ENCODE results near the gene NOTCH3. TPM values are rescaled to one million over a fixed set of nuclear protein-coding genes. Genes with fewer than 3 reads are reported as not detected.
A peak's percentile ranks its signal among the peaks of the same experiment; 100 is the strongest.

The NOTCH3 gene
- total RNA-seq, 2 donors from 2014 or later = 31.8 to 48.0 TPM

DNA sequence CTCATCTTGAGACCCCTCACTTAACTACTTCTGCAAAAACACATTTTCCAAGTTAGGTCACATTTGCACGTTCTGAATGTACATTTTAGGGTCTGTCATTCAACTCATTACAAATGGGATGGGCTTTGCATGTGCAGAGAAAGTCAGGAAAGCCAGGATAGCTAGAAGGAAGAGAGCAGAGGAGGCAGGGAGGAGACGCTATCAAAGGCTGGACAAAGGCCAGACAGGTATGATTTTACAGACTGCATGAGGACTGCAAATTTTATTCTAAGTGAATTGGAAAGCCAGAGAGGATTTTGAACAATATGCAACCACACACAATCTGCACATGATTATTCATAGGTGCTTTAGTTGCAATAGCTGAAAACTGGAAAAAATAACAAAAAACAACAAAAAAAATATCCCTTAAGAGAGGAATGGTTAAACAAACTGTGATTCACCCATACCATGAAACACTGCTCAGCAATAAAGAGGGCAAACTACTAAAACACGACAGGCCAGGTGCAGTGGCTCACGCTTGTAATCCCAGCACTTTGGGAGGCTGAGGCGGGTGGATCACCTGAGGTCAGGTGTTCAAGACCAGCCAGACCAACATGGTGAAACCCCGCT lies 72.5 kb downstream of the NOTCH3 start:
- H3K27me3 ChIP-seq (replicated peaks; ENCODE audit: insufficient read depth) = no peaks in the 10 kb centered on the region
- no peaks in the 10 kb centered on the region for H3K9me3 ChIP-seq
- no peaks in the 10 kb centered on the region for H3K4me1 ChIP-seq (replicated peaks)
- WGBS = 60% methylated on average over 6 of the region's 6 CpGs
- intact Hi-C loops (cut with DNase I) = no loop called here
- no peak for TF ChIP-seq POLR2A (IDR thresholded peaks at IDR 0.05)
- TF ChIP-seq POLR2AphosphoS5 (IDR thresholded peaks at IDR 0.05) = no peak
- TF ChIP-seq, protein P1, sequence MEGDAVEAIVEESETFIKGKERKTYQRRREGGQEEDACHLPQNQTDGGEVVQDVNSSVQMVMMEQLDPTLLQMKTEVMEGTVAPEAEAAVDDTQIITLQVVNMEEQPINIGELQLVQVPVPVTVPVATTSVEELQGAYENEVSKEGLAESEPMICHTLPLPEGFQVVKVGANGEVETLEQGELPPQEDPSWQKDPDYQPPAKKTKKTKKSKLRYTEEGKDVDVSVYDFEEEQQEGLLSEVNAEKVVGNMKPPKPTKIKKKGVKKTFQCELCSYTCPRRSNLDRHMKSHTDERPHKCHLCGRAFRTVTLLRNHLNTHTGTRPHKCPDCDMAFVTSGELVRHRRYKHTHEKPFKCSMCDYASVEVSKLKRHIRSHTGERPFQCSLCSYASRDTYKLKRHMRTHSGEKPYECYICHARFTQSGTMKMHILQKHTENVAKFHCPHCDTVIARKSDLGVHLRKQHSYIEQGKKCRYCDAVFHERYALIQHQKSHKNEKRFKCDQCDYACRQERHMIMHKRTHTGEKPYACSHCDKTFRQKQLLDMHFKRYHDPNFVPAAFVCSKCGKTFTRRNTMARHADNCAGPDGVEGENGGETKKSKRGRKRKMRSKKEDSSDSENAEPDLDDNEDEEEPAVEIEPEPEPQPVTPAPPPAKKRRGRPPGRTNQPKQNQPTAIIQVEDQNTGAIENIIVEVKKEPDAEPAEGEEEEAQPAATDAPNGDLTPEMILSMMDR (IDR thresholded peaks at IDR 0.05) = no peak
- H3K27ac ChIP-seq = no peak overlapping the region
- DNase-seq (ENCODE audit: low spot score) = no peak
- no peaks in the 10 kb centered on the region for H3K36me3 ChIP-seq
- H3K4me3 ChIP-seq = no peak overlapping the region

DNA sequence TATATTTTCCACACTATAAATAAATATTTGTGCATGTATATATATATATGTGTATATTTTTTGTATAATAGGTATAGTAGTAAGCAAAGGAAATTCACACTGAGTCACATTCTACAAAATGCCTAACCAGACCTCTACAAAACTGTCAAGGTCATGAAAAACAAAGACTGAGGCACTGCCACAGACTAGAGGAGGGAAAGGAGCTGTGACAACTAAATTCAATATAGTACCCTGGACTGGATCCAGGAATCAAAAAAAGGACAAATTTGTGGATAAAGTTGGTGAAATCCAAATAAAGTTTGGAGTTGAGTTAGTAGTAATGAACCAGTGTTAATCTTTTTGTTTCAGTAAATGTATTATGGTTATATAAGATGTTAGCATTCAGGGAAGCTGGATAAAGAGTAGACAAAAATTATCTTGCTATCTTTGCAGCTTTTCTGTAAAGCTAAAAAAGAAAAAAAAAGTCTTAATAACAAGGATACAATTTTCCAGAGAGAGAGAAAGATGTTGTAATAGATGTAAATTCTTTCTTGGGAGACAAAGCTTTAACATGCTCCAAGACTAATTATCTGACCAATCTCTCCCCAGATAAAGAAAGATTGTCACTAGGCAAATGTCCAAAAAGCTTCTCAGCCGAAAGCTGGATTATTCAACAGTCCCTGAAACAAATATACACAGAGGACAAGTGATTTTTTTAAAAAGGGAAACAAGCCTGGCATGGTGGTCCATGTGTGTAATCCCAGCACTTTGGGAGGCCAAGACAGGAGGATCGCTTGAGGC lies 74.5 kb downstream of the NOTCH3 start:
- H3K9me3 ChIP-seq = no peaks in the 10 kb centered on the region
- H3K4me3 ChIP-seq = peak overlapping the region; percentile 64 to 83
- intact Hi-C loops (cut with DNase I) = no loop called here
- peak overlapping the region in 1 of 2 donors; percentile 84 for H3K27ac ChIP-seq
- no peak for TF ChIP-seq POLR2A (IDR thresholded peaks at IDR 0.05)
- TF ChIP-seq, protein P1 (IDR thresholded peaks at IDR 0.05) = no peak
- no peak for TF ChIP-seq POLR2AphosphoS5 (IDR thresholded peaks at IDR 0.05)
- H3K4me1 ChIP-seq (replicated peaks) = no peaks in the 10 kb centered on the region
- no peaks in the 10 kb centered on the region for H3K27me3 ChIP-seq (replicated peaks; ENCODE audit: insufficient read depth)
- WGBS = 34% methylated on average over 2 of the region's 2 CpGs
- DNase-seq (ENCODE audit: low spot score) = no peak
- H3K36me3 ChIP-seq = no peaks in the 10 kb centered on the region

DNA sequence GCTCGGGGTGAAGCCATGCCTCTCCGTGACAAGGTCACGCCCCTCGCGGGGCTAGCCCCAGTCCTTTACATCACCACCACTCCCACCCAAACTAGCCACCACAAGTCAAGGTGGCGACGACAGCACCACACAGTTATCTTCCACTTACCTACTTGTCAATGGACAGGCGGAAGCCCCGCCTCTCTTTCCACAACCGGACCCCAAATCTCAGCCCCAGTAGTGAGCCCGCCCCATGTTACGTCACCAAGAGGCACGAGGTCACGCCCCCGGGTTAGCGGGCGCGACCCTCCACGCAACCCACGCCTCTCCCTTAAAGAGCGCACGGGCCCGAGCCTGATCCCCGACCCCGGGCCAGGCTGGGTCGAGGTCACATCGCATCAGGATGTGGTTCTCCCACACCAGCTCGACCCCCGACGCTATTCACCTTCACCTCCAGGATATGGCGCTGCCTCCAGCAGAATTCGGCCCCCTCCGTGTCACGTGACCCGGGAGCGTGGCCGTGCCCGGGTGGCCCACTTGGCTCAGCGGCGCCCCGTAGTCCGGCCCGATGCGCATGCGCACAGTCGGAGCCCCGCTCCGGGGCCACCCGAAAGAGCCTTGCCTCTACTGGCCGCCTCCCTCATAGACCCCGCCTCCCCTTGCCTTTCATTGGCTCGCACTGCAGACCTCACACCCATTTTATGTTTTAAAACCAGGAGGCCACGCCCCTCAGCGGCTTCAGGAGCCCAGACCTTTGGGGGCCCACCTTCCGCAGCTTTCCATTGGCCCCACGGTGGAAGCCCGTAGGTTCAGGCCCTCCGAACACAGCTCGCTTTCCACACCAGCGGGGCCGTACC lies 75.3 kb downstream of the NOTCH3 start:
- peak; percentile 95 for DNase-seq (ENCODE audit: low spot score)
- Histone ChIP-seq H3K9me3 (no peaks in the 10 kb centered on the region), H3K27me3 (replicated peaks; ENCODE audit: insufficient read depth) (no peaks in the 10 kb centered on the region), H3K27ac (peak overlapping the region; percentile 82 to 84), H3K36me3 (no peaks in the 10 kb centered on the region), H3K4me1 (replicated peaks) (no peaks in the 10 kb centered on the region), H3K4me3 (peak overlapping the region; percentile 64 to 83)
- under 1% methylated on average over 59 of the region's 61 CpGs for WGBS
- intact Hi-C loops (cut with DNase I) = loop anchor here (1.0 kb wide), 1 partner anchor 17 kb away; no protein-coding TSS in a partner anchor
- TF ChIP-seq POLR2A (IDR thresholded peaks at IDR 0.05) (peak; percentile 52), POLR2AphosphoS5 (IDR thresholded peaks at IDR 0.05) (peak; percentile 95)
- TF ChIP-seq, protein P1 (IDR thresholded peaks at IDR 0.05) = peak in 1 of 4 experiments; percentile 38

DNA sequence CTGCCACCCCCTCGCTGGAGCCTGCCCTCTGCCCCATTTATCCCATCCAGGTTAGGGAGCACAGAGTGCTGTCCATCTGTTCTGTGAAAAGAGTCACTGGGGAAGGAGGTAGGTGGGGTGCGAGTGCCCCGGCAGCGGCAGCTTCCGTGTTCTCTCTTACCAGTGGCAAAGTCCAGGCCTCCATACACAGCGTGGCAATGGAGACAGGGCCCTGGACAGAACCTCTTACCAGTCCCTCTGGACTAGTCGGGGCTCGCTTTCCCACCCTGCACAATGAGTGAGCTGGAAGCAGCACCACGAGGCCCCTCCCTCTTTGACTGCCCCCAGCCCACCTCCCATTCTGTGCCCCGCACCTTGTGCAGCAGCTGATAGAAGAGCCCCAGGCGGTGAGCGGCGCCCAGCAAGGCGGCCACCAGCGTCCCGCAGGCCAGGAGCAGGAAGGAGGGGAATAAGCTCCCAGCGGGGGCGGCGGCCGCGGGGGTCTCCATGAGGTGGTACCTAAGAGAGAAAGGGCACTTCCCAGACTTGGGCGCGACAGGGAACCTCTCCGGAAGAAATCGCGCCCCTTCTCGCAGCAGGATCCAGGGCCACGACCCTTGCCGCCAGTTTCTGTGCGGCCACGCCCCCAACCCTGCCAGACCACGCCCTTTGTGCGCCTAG lies 76.1 kb downstream of the NOTCH3 start:
- intact Hi-C loops (cut with DNase I) = loop anchor here (1.0 kb wide), 1 partner anchor 16 kb away; no protein-coding TSS in a partner anchor
- no peak for TF ChIP-seq POLR2AphosphoS5 (IDR thresholded peaks at IDR 0.05)
- TF ChIP-seq POLR2A (IDR thresholded peaks at IDR 0.05) = no peak
- TF ChIP-seq, protein P1 (IDR thresholded peaks at IDR 0.05) = no peak
- H3K4me3 ChIP-seq = peak overlapping the region; percentile 64 to 83
- peak; percentile 15 for DNase-seq (ENCODE audit: low spot score)
- H3K27me3 ChIP-seq (replicated peaks; ENCODE audit: insufficient read depth) = no peaks in the 10 kb centered on the region
- no peaks in the 10 kb centered on the region for H3K4me1 ChIP-seq (replicated peaks)
- H3K36me3 ChIP-seq = no peaks in the 10 kb centered on the region
- 3% methylated on average over 32 of the region's 33 CpGs for WGBS
- H3K27ac ChIP-seq = peak overlapping the region; percentile 82 to 84
- H3K9me3 ChIP-seq = no peaks in the 10 kb centered on the region
